ENCODE data around the gene PHLPP1.

Gene PHLPP1

GRCh38 chr18:63025251-63026090 is 310.1 kb downstream of the PHLPP1 start:
- DNase-seq: no peak

DNA sequence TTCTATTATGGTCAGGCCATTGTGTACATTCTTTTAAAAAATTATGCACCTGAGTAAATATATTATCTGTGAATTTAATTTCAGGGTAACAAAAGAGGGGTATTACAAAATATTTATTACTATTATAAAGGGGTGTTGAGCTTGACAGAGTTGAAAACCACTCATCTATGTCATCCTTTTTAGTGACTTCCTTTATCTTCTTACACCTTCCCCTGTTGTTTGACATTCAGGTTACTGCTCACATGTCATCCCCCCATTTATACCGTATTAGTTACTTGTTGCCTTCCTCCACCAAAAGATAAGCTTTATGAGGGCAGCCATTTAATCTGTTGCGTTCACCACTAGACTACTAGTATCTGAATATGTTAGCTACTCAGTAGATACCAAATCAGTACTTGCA is 313.0 kb downstream of the PHLPP1 start:
- DNase-seq: no peak
